CD14-positive monocyte (primary cell): ENCODE results near the gene MCM3AP. TPM values are rescaled to one million over a fixed set of nuclear protein-coding genes. Genes with fewer than 3 reads are reported as not detected.

ENCODE experiments used
- DNase-seq, 3 donors: peaks; one replicate each; pipeline ENCODE4 v3.0.0-alpha.2; 2011 to 2022
- H2AFZ ChIP-seq: 2 replicates; pipeline ENCODE4 v1.6.0; 2012; ENCODE audit warnings: mild to moderate bottlenecking, low read depth, low read length, inconsistent platforms; ENCODE audit not compliant: insufficient read depth, poor library complexity, severe bottlenecking
- H3K27ac ChIP-seq, 2 donors: 1 replicate in 1 of 2; 2 replicates in 1 of 2; pipeline ENCODE4 v1.5.1; 2012 to 2013; ENCODE audit warnings: low read length in 2 of 2, control low read depth in 1 of 2, inconsistent platforms in 1 of 2, low read depth in 1 of 2, mild to moderate bottlenecking in 1 of 2
- H3K27me3 ChIP-seq, 2 donors: one replicate each; pipeline versions ENCODE4 v1.6.0 to v1.6.1; 2011 to 2013; ENCODE audit warnings: low read length in 2 of 2; ENCODE audit not compliant: control insufficient read depth in 2 of 2, insufficient read depth in 2 of 2
- H3K36me3 ChIP-seq, 2 donors: replicated peaks in 1 of 2; 1 replicate in 1 of 2; 2 replicates in 1 of 2; pipeline versions ENCODE4 v1.5.1 to v1.6.1; 2012 to 2013; ENCODE audit warnings: low read length in 2 of 2, control low read depth in 1 of 2, inconsistent platforms in 1 of 2, mild to moderate bottlenecking in 1 of 2; ENCODE audit not compliant: insufficient read depth in 2 of 2, control insufficient read depth in 1 of 2
- H3K4me1 ChIP-seq, 2 donors: 1 replicate in 1 of 2; 2 replicates in 1 of 2; pipeline versions ENCODE4 v1.5.1 to v1.6.1; 2012 to 2013; ENCODE audit warnings: low read length in 2 of 2, control low read depth in 1 of 2, inconsistent platforms in 1 of 2, mild to moderate bottlenecking in 1 of 2, moderate library complexity in 1 of 2; ENCODE audit not compliant: insufficient read depth in 2 of 2, control insufficient read depth in 1 of 2
- H3K4me2 ChIP-seq: replicated peaks from 2 replicates; pipeline ENCODE3; 2012; ENCODE audit warnings: low read length, moderate library complexity, mild to moderate bottlenecking; ENCODE audit not compliant: poor library complexity, severe bottlenecking; ENCODE audit errors: extremely low read depth
- H3K4me3 ChIP-seq, 3 experiments: fragments of 200-600 bp in 1 of 3; sonication (generic) in 1 of 3; replicated peaks in 1 of 3; 1 replicate in 2 of 3; 2 replicates in 1 of 3; pipeline ENCODE4 v1.5.1; 2011 to 2013; ENCODE audit warnings: low read length in 3 of 3, mild to moderate bottlenecking in 3 of 3, control low read depth in 2 of 3, low read depth in 2 of 3, inconsistent platforms in 1 of 3, moderate library complexity in 1 of 3
- H3K79me2 ChIP-seq: 2 replicates; pipeline ENCODE4 v1.6.0; 2012; ENCODE audit warnings: mild to moderate bottlenecking, control low read depth, inconsistent platforms, low read length, moderate library complexity; ENCODE audit not compliant: insufficient read depth
- H3K9ac ChIP-seq: 2 replicates; pipeline ENCODE4 v1.6.0; 2017; ENCODE audit warnings: low read length, mild to moderate bottlenecking; ENCODE audit not compliant: insufficient read depth, poor library complexity, severe bottlenecking
- H3K9me3 ChIP-seq, 2 donors: replicated peaks in 1 of 2; 1 replicate in 1 of 2; 2 replicates in 1 of 2; pipeline versions ENCODE4 v1.5.1 to v1.6.1; 2012 to 2013; ENCODE audit warnings: low read length in 2 of 2, control low read depth in 1 of 2; ENCODE audit not compliant: control insufficient read depth in 1 of 2, insufficient read depth in 1 of 2
- H4K20me1 ChIP-seq: 2 replicates; pipeline ENCODE4 v1.6.0; 2012; ENCODE audit warnings: mild to moderate bottlenecking, low read length, control low read depth, moderate library complexity; ENCODE audit not compliant: insufficient read depth
- H3K27ac Mint-ChIP-seq, 7 donors: one replicate each; pipeline ENCODE4 v1.8.0; 2020; ENCODE audit warnings: mild to moderate bottlenecking in 7 of 7, mixed read lengths in 7 of 7, moderate library complexity in 6 of 7, inconsistent platforms in 2 of 7
- H3K27me3 Mint-ChIP-seq, 3 donors: one replicate each; pipeline ENCODE4 v1.8.0; 2021 to 2022; ENCODE audit warnings: low read depth in 3 of 3, mild to moderate bottlenecking in 3 of 3, mixed read lengths in 3 of 3, moderate library complexity in 3 of 3, inconsistent platforms in 1 of 3
- H3K36me3 Mint-ChIP-seq, 2 donors: one replicate each; pipeline ENCODE4 v1.8.0; 2020; ENCODE audit warnings: mixed read lengths in 2 of 2, inconsistent platforms in 1 of 2, mild to moderate bottlenecking in 1 of 2
- H3K4me1 Mint-ChIP-seq: one replicate; pipeline ENCODE4 v1.8.0; 2020; ENCODE audit warnings: mild to moderate bottlenecking, mixed read lengths
- H3K4me3 Mint-ChIP-seq, 2 donors: one replicate each; pipeline ENCODE4 v1.8.0; 2020; ENCODE audit warnings: mild to moderate bottlenecking in 2 of 2, mixed read lengths in 2 of 2, moderate library complexity in 1 of 2
- H3K9me3 Mint-ChIP-seq, 7 donors: one replicate each; pipeline ENCODE4 v1.8.0; 2020 to 2022; ENCODE audit warnings: mixed read lengths in 7 of 7, mild to moderate bottlenecking in 6 of 7, moderate library complexity in 6 of 7, inconsistent platforms in 2 of 7
- whole genome bisulfite sequencing: methylation state at CpG from one replicate; pipeline ENCODE4 v1.1.5; 2013; ENCODE audit warnings: missing lambda C conversion rate; ENCODE audit not compliant: insufficient coverage; 5-methylcytosine and 5-hydroxymethylcytosine counted together
- intact Hi-C, 2 donors: fragments of 100-400 bp; cut with micrococcal nuclease; formaldehyde crosslinking; loops; one replicate each; pipeline versions ENCODE4 v1.15.0 to v1.15.1; 2023
- polyA plus RNA-seq, 3 donors: library from polyadenylated mRNA; depleted of rRNA in 1 of 3; unstranded in 2 of 3; stranded (reverse) in 1 of 3; fragments of 300-500 nt in 2 of 3; fragments of >200 nt in 1 of 3; fragmentation: Illumina TruSeq in 2 of 3; gene quantifications; 1 replicate in 2 of 3; 2 replicates in 1 of 3; pipeline ENCODE4 v1.2.3, GENCODE V29; 2012 to 2021
- TF ChIP-seq, protein P1 (sequence below): fragments of 200-600 bp; IDR thresholded peaks from one replicate; pipeline ENCODE4 v1.8.0; 2022; ENCODE audit warnings: antibody characterized with exemption, mild to moderate bottlenecking

MCM3AP gene
- polyA plus RNA-seq, 3 donors = 30.9 to 62.4 (median 32.7) TPM

DNA sequence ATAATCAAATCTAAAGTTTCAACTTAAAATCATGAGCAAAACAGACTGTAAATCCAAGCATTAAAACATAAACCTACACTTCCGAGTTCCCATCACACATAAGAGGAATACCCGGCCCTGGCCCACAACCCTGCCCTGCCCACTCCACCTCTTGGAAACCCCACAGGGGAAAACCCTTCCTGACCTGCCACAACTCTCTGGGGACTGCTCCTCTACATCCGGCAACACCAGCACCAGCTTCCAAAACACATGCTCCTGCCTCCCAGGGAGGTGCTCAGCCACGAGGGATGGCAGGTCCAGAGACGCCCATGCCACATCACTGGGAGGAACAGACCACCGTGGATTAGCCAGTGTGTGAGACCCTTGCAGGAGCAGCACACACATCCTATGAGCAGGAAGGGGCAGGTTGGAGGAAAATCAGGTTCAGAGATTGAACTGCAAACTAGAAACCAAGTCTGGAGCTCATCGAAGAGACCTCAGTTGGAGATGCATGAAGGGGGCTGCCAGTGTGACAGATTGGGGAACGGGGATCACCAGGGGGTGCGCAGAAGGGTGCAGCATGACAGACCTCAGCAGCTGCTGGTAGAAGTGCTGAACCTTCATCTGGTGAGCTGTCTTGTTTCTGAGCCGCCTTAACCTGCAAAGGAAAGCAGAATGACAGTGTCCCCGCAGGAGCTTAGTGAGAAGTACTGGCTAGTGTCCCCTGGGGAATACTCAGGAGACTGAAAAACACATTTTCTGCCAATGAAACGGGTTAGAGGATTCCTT lies 31.0 kb downstream of the MCM3AP start:
- H3K4me1 Mint-ChIP-seq = peaks cover 5% of the 10 kb centered on the region

DNA sequence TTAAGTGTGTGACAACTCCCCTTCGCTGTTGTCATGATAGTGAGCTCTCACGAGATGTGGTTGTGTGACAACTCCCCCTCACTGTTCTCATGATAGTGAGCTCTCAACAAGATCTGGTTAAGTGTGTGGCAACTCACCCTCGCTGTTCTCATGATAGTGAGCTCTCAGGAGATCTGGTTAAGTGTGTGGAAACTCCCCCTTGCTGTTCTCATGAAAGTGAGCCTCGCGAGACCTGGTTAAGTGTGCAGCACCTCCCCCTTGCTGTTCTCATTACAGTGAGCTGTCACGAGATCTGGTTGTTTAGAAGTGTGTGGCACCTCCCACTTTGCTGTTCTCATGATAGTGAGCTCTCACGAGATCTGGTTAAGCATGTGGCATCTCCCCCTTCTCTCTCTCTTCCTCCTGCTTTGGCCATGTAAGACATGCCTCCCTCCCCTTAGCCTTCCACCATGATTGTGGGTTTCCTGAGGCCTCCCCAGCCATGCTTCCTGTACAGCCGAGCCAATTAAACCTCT lies 31.7 kb downstream of the MCM3AP start:
- WGBS = 0% methylated on average over 1 of the region's 8 CpGs
- DNase-seq = peak in 1 of 3 donors; percentile 13
- peaks cover 0 to 4% (median 0%) of the 10 kb centered on the region in 7 donors for H3K9me3 Mint-ChIP-seq
- Histone ChIP-seq H3K79me2 (no peaks in the 10 kb centered on the region), H4K20me1 (no peaks in the 10 kb centered on the region), H3K36me3 (peaks cover 95 to 100% of the 10 kb centered on the region in 2 donors), H3K4me2 (no peak overlapping the region), H3K27ac (no peak overlapping the region), H3K4me1 (no peaks in the 10 kb centered on the region), H3K9ac (no peak overlapping the region), H3K9me3 (no peaks in the 10 kb centered on the region), H3K4me3 (no peak overlapping the region), H2AFZ (no peak overlapping the region), H3K27me3 (no peaks in the 10 kb centered on the region)
- peak overlapping the region in 5 of 7 donors; percentile 15 to 84 (median 52) for H3K27ac Mint-ChIP-seq
- TF ChIP-seq, protein P1, sequence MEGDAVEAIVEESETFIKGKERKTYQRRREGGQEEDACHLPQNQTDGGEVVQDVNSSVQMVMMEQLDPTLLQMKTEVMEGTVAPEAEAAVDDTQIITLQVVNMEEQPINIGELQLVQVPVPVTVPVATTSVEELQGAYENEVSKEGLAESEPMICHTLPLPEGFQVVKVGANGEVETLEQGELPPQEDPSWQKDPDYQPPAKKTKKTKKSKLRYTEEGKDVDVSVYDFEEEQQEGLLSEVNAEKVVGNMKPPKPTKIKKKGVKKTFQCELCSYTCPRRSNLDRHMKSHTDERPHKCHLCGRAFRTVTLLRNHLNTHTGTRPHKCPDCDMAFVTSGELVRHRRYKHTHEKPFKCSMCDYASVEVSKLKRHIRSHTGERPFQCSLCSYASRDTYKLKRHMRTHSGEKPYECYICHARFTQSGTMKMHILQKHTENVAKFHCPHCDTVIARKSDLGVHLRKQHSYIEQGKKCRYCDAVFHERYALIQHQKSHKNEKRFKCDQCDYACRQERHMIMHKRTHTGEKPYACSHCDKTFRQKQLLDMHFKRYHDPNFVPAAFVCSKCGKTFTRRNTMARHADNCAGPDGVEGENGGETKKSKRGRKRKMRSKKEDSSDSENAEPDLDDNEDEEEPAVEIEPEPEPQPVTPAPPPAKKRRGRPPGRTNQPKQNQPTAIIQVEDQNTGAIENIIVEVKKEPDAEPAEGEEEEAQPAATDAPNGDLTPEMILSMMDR = no peak
- H3K4me3 Mint-ChIP-seq = no peak overlapping the region
- peaks cover 5% of the 10 kb centered on the region for H3K4me1 Mint-ChIP-seq
- H3K36me3 Mint-ChIP-seq = peaks cover 93 to 99% of the 10 kb centered on the region in 2 donors
- intact Hi-C loops = no loop called here
- H3K27me3 Mint-ChIP-seq = peaks cover 0 to 4% (median 4%) of the 10 kb centered on the region in 3 donors

More for the DNA sequence above, 31.0 kb downstream of the MCM3AP start:
- H3K4me3 ChIP-seq = no peak overlapping the region
- intact Hi-C loops = no loop called here
- Mint-ChIP-seq H3K9me3 (peaks cover 0 to 4% (median 0%) of the 10 kb centered on the region in 7 donors), H3K27ac (peak overlapping the region in 4 of 7 donors; percentile 30 to 84 (median 47)), H3K36me3 (peaks cover 90 to 99% of the 10 kb centered on the region in 2 donors), H3K4me3 (no peak overlapping the region), H3K27me3 (peaks cover 0 to 4% (median 4%) of the 10 kb centered on the region in 3 donors)
- H3K4me1 ChIP-seq = no peaks in the 10 kb centered on the region
- H3K4me2 ChIP-seq = no peak overlapping the region
- H3K9ac ChIP-seq = no peak overlapping the region
- no peaks in the 10 kb centered on the region for H3K9me3 ChIP-seq
- H2AFZ ChIP-seq = no peak overlapping the region
- peaks cover 95 to 100% of the 10 kb centered on the region in 2 donors for H3K36me3 ChIP-seq
- H3K79me2 ChIP-seq = no peaks in the 10 kb centered on the region
- no peaks in the 10 kb centered on the region for H3K27me3 ChIP-seq
- H4K20me1 ChIP-seq = no peaks in the 10 kb centered on the region
- 62% methylated on average over 10 of the region's 12 CpGs for WGBS
- no peak for DNase-seq
- TF ChIP-seq, protein P1 = no peak
- H3K27ac ChIP-seq = no peak overlapping the region
